Hepatocyte (in vitro differentiated cells): ENCODE measurements around the gene POLD3. TPM values are rescaled to one million over a fixed set of nuclear protein-coding genes. Genes with fewer than 3 reads are reported as not detected.

Source experiments
- DNase-seq: peaks from one replicate; pipeline ENCODE4 v3.0.0-alpha.2; 2016; ENCODE audit warnings: low spot score
- H2AFZ ChIP-seq: fragments of 200-600 bp; sonication (generic); 2 replicates; pipeline ENCODE4 v1.6.0; 2016; ENCODE audit warnings: antibody characterized with exemption, mild to moderate bottlenecking
- H3K27ac ChIP-seq: fragments of 200-600 bp; sonication (generic); 2 replicates; pipeline ENCODE4 v1.5.1; 2016; ENCODE audit warnings: mild to moderate bottlenecking
- H3K27me3 ChIP-seq: fragments of 200-600 bp; sonication (generic); 2 replicates; pipeline ENCODE4 v1.6.1; 2016
- H3K36me3 ChIP-seq: fragments of 200-600 bp; sonication (generic); replicated peaks from 2 replicates; pipeline ENCODE4 v1.5.1; 2016; ENCODE audit warnings: low read depth; ENCODE audit not compliant: insufficient read depth
- H3K4me1 ChIP-seq: fragments of 200-600 bp; sonication (generic); 2 replicates; pipeline ENCODE4 v1.5.1; 2016; ENCODE audit warnings: mild to moderate bottlenecking, moderate library complexity; ENCODE audit not compliant: insufficient read depth
- H3K4me2 ChIP-seq: fragments of 200-600 bp; sonication (generic); 2 replicates; pipeline ENCODE4 v1.6.0; 2016
- H3K4me3 ChIP-seq: fragments of 200-600 bp; sonication (generic); 2 replicates; pipeline ENCODE4 v1.5.1; 2016; ENCODE audit warnings: mild to moderate bottlenecking
- H3K79me2 ChIP-seq: fragments of 200-600 bp; sonication (generic); 2 replicates; pipeline ENCODE4 v1.6.0; 2017; ENCODE audit warnings: mild to moderate bottlenecking
- H3K9me2 ChIP-seq: fragments of 200-600 bp; sonication (generic); replicated peaks from 2 replicates; pipeline ENCODE4 v1.6.0; 2017; ENCODE audit warnings: mild to moderate bottlenecking; ENCODE audit not compliant: insufficient read depth
- H3K9me3 ChIP-seq: fragments of 200-600 bp; sonication (generic); 2 replicates; pipeline ENCODE4 v1.5.1; 2016; ENCODE audit warnings: low read depth, mild to moderate bottlenecking
- H4K20me1 ChIP-seq: fragments of 200-600 bp; sonication (generic); 2 replicates; pipeline ENCODE4 v1.6.0; 2016; ENCODE audit warnings: mild to moderate bottlenecking; ENCODE audit not compliant: insufficient read depth, poor library complexity, severe bottlenecking
- CTCF ChIP-seq: fragments of 200-600 bp; sonication (generic); IDR thresholded peaks from 2 replicates; pipeline ENCODE4 v1.5.1; 2016; ENCODE audit warnings: antibody characterized with exemption, mild to moderate bottlenecking; ENCODE audit not compliant: poor library complexity
- EZH2 ChIP-seq: fragments of 200-600 bp; sonication (generic); IDR thresholded peaks from 2 replicates; pipeline ENCODE4 v1.6.1; 2016; ENCODE audit warnings: antibody characterized with exemption, mild to moderate bottlenecking, borderline replicate concordance
- EZH2phosphoT487 ChIP-seq: fragments of 200-600 bp; sonication (generic); IDR thresholded peaks from one replicate; pipeline ENCODE4 v1.6.1; 2018; ENCODE audit warnings: antibody characterized with exemption, mild to moderate bottlenecking, low read depth, moderate library complexity; ENCODE audit not compliant: unreplicated experiment, severe bottlenecking
- WGBS: methylation state at CpG from one replicate; pipeline ENCODE4 v1.1.6; 2016; ENCODE audit warnings: low lambda C conversion rate; ENCODE audit errors: missing lambda C conversion rate; 5-methylcytosine and 5-hydroxymethylcytosine counted together
- polyA plus RNA-seq: library from polyadenylated mRNA; unstranded; fragments of >200 nt; fragmentation: Nextera tagmentation; extraction: Ambion mirVana; gene quantifications from 2 replicates; pipeline ENCODE4 v1.2.1, GENCODE V29; 2016
- total RNA-seq: library from RNA; depleted of rRNA; stranded (reverse); fragments of >200 nt; gene quantifications from 2 replicates; pipeline ENCODE4 v1.2.3, GENCODE V29; 2014

POLD3 gene
- total and polyA plus RNA-seq, 2 experiments from 2014 or later, result 11.0 to 13.8 TPM

- Histone ChIP-seq H3K4me3 (no peak overlapping the region), H3K36me3 (no peaks in the 10 kb centered on the region), H3K4me2 (no peak overlapping the region), H3K79me2 (no peaks in the 10 kb centered on the region), H3K27ac (no peak overlapping the region), H3K27me3 (no peaks in the 10 kb centered on the region), H3K9me3 (no peaks in the 10 kb centered on the region), H4K20me1 (no peaks in the 10 kb centered on the region), H3K9me2 (no peaks in the 10 kb centered on the region), H3K4me1 (no peaks in the 10 kb centered on the region), H2AFZ (no peak overlapping the region)
- no peak for TF ChIP-seq EZH2phosphoT487
- no peak for TF ChIP-seq EZH2
- no peak for TF ChIP-seq CTCF
- 88% methylated on average over 3 of the region's 3 CpGs for WGBS
- DNase-seq, result no peak
Observed at GRCh38 chr11:74679513-74679865, 87.1 kb downstream of the POLD3 start.

GRCh38 chr11:74680035-74680671, 87.8 kb downstream of the POLD3 start:
- no peaks in the 10 kb centered on the region for H3K27me3 ChIP-seq
- H3K4me2 ChIP-seq, result no peak overlapping the region
- H3K4me1 ChIP-seq, result no peaks in the 10 kb centered on the region
- H3K36me3 ChIP-seq, result no peaks in the 10 kb centered on the region
- no peak overlapping the region for H3K4me3 ChIP-seq
- no peaks in the 10 kb centered on the region for H4K20me1 ChIP-seq
- WGBS, result 95% methylated on average over 9 of the region's 9 CpGs
- no peaks in the 10 kb centered on the region for H3K9me3 ChIP-seq
- DNase-seq, result no peak
- no peak for TF ChIP-seq EZH2
- no peak for TF ChIP-seq CTCF
- TF ChIP-seq EZH2phosphoT487, result no peak
- no peaks in the 10 kb centered on the region for H3K9me2 ChIP-seq
- no peak overlapping the region for H2AFZ ChIP-seq
- no peaks in the 10 kb centered on the region for H3K79me2 ChIP-seq
- no peak overlapping the region for H3K27ac ChIP-seq

- no peak for TF ChIP-seq EZH2phosphoT487
- TF ChIP-seq CTCF, result no peak
- TF ChIP-seq EZH2, result no peak
Observed at GRCh38 chr11:74680703-74681531, 88.5 kb downstream of the POLD3 start.

More at GRCh38 chr11:74680703-74681531, 88.5 kb downstream of the POLD3 start:
- no peaks in the 10 kb centered on the region for H3K9me2 ChIP-seq
- no peak overlapping the region for H3K4me3 ChIP-seq
- no peak overlapping the region for H3K27ac ChIP-seq
- WGBS, result 95% methylated on average over 17 of the region's 18 CpGs
- no peaks in the 10 kb centered on the region for H3K79me2 ChIP-seq
- H4K20me1 ChIP-seq, result no peaks in the 10 kb centered on the region
- H3K4me2 ChIP-seq, result no peak overlapping the region
- no peaks in the 10 kb centered on the region for H3K4me1 ChIP-seq
- DNase-seq, result no peak
- H3K9me3 ChIP-seq, result no peaks in the 10 kb centered on the region
- no peak overlapping the region for H2AFZ ChIP-seq
- no peaks in the 10 kb centered on the region for H3K27me3 ChIP-seq
- H3K36me3 ChIP-seq, result no peaks in the 10 kb centered on the region
